Measurements from ENCODE around the gene COQ10A.
A peak's percentile ranks its signal among the peaks of the same experiment; 100 is the strongest.

DNA sequence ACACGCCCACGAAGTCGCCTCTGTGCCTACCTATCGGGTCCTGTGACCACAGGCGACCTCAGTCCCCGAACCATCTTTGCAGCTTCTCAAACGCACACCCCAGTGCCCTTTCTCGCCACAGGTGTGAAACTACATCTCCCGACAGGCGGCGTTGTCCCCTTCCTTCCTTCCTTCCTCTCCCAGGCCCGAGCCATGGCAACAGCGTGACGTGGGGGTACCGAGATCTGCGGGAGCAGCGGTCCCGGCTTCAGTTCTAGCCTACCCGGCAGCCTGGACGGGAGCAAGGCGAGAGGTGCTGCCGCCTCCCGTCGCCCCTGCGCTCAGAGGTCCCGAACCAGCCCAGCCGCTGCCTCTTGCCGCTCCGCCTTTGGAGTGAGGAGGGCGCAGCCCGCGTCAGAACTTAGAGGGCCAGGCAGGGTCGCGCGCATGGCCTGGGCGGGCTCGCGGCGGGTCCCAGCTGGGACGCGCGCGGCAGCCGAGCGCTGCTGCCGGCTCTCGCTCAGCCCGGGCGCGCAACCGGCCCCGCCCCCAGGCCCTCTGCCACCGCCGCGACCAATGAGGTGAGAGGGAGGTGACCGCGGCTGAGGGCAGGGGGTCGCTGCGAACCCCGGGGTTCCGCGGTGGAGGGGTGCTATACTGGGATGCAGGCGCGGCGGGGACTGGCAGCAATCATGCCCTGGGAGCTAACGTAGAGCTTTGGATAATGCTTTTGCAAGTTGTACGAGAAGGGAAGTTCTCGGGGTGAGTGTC lies at the start of gene COQ10A:
- TF ChIP-seq EZH2 (IDR thresholded peaks at IDR 0.05; ENCODE audit: low read depth, low read length, severe bottlenecking) (no peak), EP300 (IDR thresholded peaks at IDR 0.05; ENCODE audit: borderline replicate concordance in 1 of 2, low read depth in 2 of 2, low read length in 2 of 2) (no peak), POLR2A (IDR thresholded peaks at IDR 0.05; ENCODE audit: control extremely low read depth in 1 of 2, low read depth in 2 of 2, low read length in 2 of 2) (peak; percentile 51 to 85), CBX5 (IDR thresholded peaks at IDR 0.05; ENCODE audit: low read depth, low read length) (no peak), POLR2AphosphoS5 (IDR thresholded peaks at IDR 0.05; ENCODE audit: low read depth, low read length) (peak; percentile 76)
- TF ChIP-seq, protein P1, sequence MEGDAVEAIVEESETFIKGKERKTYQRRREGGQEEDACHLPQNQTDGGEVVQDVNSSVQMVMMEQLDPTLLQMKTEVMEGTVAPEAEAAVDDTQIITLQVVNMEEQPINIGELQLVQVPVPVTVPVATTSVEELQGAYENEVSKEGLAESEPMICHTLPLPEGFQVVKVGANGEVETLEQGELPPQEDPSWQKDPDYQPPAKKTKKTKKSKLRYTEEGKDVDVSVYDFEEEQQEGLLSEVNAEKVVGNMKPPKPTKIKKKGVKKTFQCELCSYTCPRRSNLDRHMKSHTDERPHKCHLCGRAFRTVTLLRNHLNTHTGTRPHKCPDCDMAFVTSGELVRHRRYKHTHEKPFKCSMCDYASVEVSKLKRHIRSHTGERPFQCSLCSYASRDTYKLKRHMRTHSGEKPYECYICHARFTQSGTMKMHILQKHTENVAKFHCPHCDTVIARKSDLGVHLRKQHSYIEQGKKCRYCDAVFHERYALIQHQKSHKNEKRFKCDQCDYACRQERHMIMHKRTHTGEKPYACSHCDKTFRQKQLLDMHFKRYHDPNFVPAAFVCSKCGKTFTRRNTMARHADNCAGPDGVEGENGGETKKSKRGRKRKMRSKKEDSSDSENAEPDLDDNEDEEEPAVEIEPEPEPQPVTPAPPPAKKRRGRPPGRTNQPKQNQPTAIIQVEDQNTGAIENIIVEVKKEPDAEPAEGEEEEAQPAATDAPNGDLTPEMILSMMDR (IDR thresholded peaks at IDR 0.05; ENCODE audit: control extremely low read depth in 1 of 3, insufficient read depth in 1 of 3, low read depth in 1 of 3, low read length in 3 of 3) = peak; percentile 41 to 71 (median 70)
